ENCODE results near the gene SWSAP1.

Gene SWSAP1

DNA sequence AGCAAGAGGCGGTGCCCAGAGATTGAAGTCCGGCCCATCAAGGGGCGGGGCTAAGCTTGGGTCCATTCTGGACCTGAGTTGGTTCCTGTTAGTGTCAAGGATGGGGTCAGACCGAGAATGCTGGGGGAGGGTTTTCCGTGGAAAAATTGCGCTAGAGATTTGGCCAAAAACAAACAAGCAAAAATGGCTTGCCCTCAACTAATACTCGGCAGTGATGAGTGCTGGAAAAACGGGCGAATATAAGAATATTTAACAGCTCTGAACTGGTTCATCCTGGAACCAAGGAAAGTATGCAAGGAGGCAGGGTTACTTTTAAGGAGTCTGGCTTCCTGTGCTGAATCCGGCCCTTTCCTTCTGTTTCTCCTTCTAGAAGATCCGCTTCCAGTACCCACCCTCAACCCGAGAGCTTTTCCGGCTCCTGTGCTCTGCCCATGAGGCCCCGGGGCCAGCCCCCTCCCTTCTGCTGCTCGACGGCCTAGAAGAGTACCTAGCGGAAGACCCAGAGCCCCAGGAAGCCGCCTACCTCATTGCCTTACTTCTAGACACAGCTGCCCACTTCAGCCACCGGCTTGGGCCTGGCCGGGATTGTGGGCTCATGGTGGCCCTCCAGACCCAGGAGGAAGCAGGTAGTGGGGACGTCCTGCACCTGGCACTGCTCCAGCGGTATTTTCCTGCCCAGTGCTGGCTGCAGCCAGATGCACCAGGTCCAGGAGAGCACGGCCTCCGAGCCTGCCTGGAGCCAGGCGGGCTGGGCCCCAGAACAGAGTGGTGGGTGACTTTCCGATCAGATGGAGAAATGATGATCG, 880 bp downstream of the SWSAP1 start (continued):
- TF ChIP-seq, protein P1, sequence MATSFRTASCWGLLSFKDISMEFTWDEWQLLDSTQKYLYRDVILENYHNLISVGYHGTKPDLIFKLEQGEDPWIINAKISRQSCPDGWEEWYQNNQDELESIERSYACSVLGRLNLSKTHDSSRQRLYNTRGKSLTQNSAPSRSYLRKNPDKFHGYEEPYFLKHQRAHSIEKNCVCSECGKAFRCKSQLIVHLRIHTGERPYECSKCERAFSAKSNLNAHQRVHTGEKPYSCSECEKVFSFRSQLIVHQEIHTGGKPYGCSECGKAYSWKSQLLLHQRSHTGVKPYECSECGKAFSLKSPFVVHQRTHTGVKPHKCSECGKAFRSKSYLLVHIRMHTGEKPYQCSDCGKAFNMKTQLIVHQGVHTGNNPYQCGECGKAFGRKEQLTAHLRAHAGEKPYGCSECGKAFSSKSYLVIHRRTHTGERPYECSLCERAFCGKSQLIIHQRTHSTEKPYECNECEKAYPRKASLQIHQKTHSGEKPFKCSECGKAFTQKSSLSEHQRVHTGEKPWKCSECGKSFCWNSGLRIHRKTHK (tag by site-specific recombination; IDR thresholded peaks at IDR 0.05) = no peak
- TF ChIP-seq ZFP37 (tag by site-specific recombination; IDR thresholded peaks at IDR 0.05) = no peak
- TF ChIP-seq ZNF274 (IDR thresholded peaks at IDR 0.05; ENCODE audit: low read length) = no peak
- no peak for TF ChIP-seq ZNF274 (tag by site-specific recombination; IDR thresholded peaks at IDR 0.05; ENCODE audit: borderline replicate concordance)
- no peak for TF ChIP-seq ZNF701 (tag by site-specific recombination; IDR thresholded peaks at IDR 0.05)
- TF ChIP-seq ZNF266 (tag by site-specific recombination; IDR thresholded peaks at IDR 0.05; ENCODE audit: low read depth) = no peak
- TF ChIP-seq YY1 (tag by site-specific recombination; IDR thresholded peaks at IDR 0.05) = no peak
- TF ChIP-seq ZNF335 (tag by site-specific recombination; conservative IDR thresholded peaks at IDR 0.05) = peak; percentile 96
- TF ChIP-seq ZNF394 (tag by site-specific recombination; IDR thresholded peaks at IDR 0.05; ENCODE audit: borderline replicate concordance) = no peak
- TF ChIP-seq, protein P2, sequence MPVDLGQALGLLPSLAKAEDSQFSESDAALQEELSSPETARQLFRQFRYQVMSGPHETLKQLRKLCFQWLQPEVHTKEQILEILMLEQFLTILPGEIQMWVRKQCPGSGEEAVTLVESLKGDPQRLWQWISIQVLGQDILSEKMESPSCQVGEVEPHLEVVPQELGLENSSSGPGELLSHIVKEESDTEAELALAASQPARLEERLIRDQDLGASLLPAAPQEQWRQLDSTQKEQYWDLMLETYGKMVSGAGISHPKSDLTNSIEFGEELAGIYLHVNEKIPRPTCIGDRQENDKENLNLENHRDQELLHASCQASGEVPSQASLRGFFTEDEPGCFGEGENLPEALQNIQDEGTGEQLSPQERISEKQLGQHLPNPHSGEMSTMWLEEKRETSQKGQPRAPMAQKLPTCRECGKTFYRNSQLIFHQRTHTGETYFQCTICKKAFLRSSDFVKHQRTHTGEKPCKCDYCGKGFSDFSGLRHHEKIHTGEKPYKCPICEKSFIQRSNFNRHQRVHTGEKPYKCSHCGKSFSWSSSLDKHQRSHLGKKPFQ (tag by site-specific recombination; IDR thresholded peaks at IDR 0.05) = no peak
- TF ChIP-seq, protein P3, sequence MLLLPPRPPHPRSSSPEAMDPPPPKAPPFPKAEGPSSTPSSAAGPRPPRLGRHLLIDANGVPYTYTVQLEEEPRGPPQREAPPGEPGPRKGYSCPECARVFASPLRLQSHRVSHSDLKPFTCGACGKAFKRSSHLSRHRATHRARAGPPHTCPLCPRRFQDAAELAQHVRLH (tag by site-specific recombination; IDR thresholded peaks at IDR 0.05) = peak; percentile 45; the same call in 1 of the 2 replicates
- TF ChIP-seq ZNF777 (tag by site-specific recombination; IDR thresholded peaks at IDR 0.05; ENCODE audit: borderline replicate concordance) = no peak
- TF ChIP-seq ZNF341 (tag by site-specific recombination; IDR thresholded peaks at IDR 0.05; ENCODE audit: low read depth) = 0 out of 2 replicates have a peak, but pooled peaks have one; percentile 28

DNA sequence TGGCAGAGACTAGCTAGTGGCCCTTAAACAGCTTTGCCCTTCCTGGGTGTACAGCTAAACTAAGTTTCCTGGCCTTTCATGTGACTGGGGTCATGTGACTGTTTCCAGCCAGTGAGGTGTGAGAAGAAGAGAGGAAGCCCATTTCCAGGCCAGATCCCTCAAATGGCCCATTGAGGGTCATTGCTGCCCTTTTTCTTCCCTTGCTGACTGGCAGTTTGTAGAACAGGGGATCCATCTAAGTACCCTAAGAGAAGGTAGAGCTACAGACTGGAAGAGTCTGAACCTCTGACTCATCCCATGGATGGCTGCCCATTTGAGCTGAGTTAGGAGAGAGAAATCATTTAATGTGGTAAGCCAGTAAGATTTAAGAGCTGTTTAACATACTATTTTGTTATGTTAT, 2.8 kb downstream of the SWSAP1 start:
- H3K36me3 ChIP-seq (ENCODE audit: control insufficient read depth in 2 of 2, insufficient read depth in 1 of 2, low read length in 2 of 2) = peaks cover 0 to 21% of the 10 kb centered on the region in 2 experiments; a peak in 2 of 3 replicates
- POLR2A ChIA-PET = interaction anchor here (0.6 to 1.7 kb wide), 8 partner anchors 68 to 779 kb away, joined by 3 to 13 read pairs (median 4); partner anchors contain the start of gene ELOF1
- H3K27ac ChIP-seq (ENCODE audit: extremely low read depth, low read depth, low read length) = peak overlapping the region; percentile 20; the same call in 1 of the 2 replicates
- CTCF ChIA-PET = interaction anchor here (0.6 to 2.1 kb wide), 17 partner anchors 14 to 894 kb away, joined by 3 to 11 read pairs (median 4); partner anchors contain the start of genes ODAD3 and PRKCSH
- H3K9me3 ChIP-seq (ENCODE audit: control insufficient read depth, insufficient read depth, low read depth, low read length) = no peaks in the 10 kb centered on the region
- H3K4me3 ChIP-seq (ENCODE audit: low read depth, low read length) = no peak overlapping the region
- H3K4me1 ChIP-seq (ENCODE audit: control insufficient read depth, insufficient read depth, low read length) = peaks cover 4% of the 10 kb centered on the region; the same call in 1 of the 2 replicates
- no peak for TF ChIP-seq ZNF350 (tag by site-specific recombination; IDR thresholded peaks at IDR 0.05)
- no peak for TF ChIP-seq KLF8 (tag by site-specific recombination; IDR thresholded peaks at IDR 0.05)
- TF ChIP-seq ZSCAN23 (tag by site-specific recombination; IDR thresholded peaks at IDR 0.05) = no peak
- TF ChIP-seq ZNF404 (tag by site-specific recombination; IDR thresholded peaks at IDR 0.05) = no peak
- TF ChIP-seq ZNF473 (tag by site-specific recombination; IDR thresholded peaks at IDR 0.05) = no peak
- TF ChIP-seq TCF7L2 (IDR thresholded peaks at IDR 0.05; ENCODE audit: borderline replicate concordance, low read depth, low read length) = no peak
- TF ChIP-seq ZNF302 (tag by site-specific recombination; IDR thresholded peaks at IDR 0.05; ENCODE audit: low read depth) = no peak
- no peak for TF ChIP-seq PRDM1 (tag by site-specific recombination; IDR thresholded peaks at IDR 0.05)
- no peak for TF ChIP-seq ZFP37 (tag by site-specific recombination; IDR thresholded peaks at IDR 0.05)
- no peak for TF ChIP-seq ZNF23 (tag by site-specific recombination; IDR thresholded peaks at IDR 0.05; ENCODE audit: borderline replicate concordance)
- TF ChIP-seq, protein P4, sequence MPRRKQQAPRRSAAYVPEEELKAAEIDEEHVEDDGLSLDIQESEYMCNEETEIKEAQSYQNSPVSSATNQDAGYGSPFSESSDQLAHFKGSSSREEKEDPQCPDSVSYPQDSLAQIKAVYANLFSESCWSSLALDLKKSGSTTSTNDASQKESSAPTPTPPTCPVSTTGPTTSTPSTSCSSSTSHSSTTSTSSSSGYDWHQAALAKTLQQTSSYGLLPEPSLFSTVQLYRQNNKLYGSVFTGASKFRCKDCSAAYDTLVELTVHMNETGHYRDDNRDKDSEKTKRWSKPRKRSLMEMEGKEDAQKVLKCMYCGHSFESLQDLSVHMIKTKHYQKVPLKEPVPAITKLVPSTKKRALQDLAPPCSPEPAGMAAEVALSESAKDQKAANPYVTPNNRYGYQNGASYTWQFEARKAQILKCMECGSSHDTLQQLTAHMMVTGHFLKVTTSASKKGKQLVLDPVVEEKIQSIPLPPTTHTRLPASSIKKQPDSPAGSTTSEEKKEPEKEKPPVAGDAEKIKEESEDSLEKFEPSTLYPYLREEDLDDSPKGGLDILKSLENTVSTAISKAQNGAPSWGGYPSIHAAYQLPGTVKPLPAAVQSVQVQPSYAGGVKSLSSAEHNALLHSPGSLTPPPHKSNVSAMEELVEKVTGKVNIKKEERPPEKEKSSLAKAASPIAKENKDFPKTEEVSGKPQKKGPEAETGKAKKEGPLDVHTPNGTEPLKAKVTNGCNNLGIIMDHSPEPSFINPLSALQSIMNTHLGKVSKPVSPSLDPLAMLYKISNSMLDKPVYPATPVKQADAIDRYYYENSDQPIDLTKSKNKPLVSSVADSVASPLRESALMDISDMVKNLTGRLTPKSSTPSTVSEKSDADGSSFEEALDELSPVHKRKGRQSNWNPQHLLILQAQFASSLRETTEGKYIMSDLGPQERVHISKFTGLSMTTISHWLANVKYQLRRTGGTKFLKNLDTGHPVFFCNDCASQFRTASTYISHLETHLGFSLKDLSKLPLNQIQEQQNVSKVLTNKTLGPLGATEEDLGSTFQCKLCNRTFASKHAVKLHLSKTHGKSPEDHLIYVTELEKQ (tag by site-specific recombination; IDR thresholded peaks at IDR 0.05; ENCODE audit: borderline replicate concordance) = no peak
- TF ChIP-seq, protein P5, sequence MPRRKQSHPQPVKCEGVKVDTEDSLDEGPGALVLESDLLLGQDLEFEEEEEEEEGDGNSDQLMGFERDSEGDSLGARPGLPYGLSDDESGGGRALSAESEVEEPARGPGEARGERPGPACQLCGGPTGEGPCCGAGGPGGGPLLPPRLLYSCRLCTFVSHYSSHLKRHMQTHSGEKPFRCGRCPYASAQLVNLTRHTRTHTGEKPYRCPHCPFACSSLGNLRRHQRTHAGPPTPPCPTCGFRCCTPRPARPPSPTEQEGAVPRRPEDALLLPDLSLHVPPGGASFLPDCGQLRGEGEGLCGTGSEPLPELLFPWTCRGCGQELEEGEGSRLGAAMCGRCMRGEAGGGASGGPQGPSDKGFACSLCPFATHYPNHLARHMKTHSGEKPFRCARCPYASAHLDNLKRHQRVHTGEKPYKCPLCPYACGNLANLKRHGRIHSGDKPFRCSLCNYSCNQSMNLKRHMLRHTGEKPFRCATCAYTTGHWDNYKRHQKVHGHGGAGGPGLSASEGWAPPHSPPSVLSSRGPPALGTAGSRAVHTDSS (tag by site-specific recombination; IDR thresholded peaks at IDR 0.05) = no peak
- peak; percentile 22; the same call in 1 of the 2 replicates for TF ChIP-seq ZBTB20 (tag by site-specific recombination; IDR thresholded peaks at IDR 0.05)
- peak; percentile 60 for TF ChIP-seq ZBTB8A (tag by site-specific recombination; IDR thresholded peaks at IDR 0.05)
- no peak for TF ChIP-seq ZNF146 (tag by site-specific recombination; IDR thresholded peaks at IDR 0.05)
- no peak for TF ChIP-seq ZNF155 (tag by site-specific recombination; IDR thresholded peaks at IDR 0.05)
- TF ChIP-seq SP3 (tag by site-specific recombination; IDR thresholded peaks at IDR 0.05) = no peak
